ENCODE data around the gene HEG1.
"Not testable (repeated sequence)": the region's sequence is repeated elsewhere in the genome, so short reads cannot be mapped to it uniquely, and the experiment has no call there.

Gene HEG1

DNA sequence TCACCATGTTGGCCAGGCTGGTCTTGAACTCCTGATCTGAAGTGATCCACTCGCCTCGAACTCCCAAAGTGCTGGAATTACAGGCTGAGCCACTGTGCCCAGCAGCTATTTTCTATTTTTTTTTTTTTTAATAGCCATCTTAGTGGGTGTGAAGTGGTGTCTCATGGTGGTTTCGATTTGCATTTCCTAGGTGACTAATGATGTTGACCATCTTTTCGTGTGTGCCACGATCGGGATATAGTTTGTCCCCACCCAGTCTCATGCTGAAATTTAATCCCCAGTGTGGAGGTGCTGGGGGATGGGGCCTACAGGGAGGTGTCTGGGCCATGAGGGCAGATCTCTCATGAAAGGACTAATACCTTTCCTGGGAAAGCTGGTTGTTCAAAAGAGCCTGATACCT is 79.4 kb downstream of the HEG1 start:
- intact Hi-C loops (cut with DNase I), result no loop called here
- peak in 1 of 42 donors; percentile 8 for DNase-seq

DNA sequence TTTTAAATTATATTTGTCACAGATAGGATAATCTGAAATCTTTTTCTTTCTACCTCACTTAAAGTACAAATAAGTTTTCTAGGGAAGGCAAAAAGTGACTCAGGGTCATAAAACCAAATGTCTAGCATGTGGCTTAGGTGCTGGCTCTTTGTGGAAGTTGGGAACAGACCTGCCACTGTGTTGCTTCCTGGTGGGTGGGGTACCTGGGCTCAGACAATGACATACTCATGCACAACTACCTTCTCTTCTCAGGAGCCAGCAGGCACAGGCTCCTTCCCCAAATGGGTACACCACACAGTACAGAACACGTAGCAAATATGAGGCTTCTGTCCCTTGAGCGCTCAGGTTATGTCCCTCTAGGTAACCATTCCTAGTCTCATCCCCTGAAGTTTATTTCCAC is 81.1 kb downstream of the HEG1 start:
- intact Hi-C loops (cut with DNase I), result no loop called here

DNA sequence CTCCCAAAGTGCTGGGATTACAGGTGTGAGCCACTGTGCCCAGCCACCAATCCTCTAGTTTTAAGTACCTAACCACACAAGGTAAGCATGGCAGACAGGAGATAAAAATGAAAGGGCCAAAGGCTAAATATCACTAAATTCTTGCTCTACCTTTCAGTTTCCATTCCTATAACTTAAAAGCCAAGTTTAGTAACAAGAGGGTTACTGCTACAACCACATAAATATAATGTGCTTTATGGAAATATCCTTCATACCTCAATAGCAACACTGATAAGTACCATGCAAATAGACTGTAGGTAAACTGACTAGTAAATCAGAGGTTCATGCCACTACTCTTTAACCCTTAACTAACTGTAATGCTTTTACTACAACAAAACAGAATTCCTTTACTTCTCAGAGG is 82.5 kb downstream of the HEG1 start:
- intact Hi-C loops (cut with DNase I), result no loop called here
- DNase-seq, result no peak

More for the DNA sequence above, 81.1 kb downstream of the HEG1 start:
- no peak for DNase-seq

GRCh38 chr3:124972457-124972856 is 83.3 kb downstream of the HEG1 start:
- DNase-seq, result no peak
- intact Hi-C loops (cut with DNase I), result no loop called here

GRCh38 chr3:124969963-124970722 is 85.7 kb downstream of the HEG1 start:
- intact Hi-C loops (cut with DNase I), result no loop called here
- no peak for DNase-seq

DNA sequence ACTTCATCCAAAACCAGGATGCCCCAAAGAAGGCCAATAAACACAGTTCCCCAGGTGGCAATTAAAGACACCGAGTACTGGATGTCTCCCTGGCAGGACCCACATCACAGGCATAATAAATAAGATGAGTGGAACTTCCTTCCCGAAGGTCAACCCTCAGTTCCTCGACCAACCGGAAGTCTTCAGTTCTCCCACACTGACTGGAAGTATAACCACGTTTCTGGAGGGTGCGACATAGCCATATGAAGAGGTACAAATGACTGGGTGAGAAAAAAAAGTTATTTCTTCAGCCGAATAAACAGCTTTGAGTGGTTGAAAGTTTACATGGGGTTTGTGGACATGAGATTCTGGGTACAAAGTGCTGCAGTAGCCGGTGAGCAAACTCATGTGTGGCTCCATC is 86.6 kb downstream of the HEG1 start:
- intact Hi-C loops (cut with DNase I), result no loop called here
- DNase-seq, result no peak

DNA sequence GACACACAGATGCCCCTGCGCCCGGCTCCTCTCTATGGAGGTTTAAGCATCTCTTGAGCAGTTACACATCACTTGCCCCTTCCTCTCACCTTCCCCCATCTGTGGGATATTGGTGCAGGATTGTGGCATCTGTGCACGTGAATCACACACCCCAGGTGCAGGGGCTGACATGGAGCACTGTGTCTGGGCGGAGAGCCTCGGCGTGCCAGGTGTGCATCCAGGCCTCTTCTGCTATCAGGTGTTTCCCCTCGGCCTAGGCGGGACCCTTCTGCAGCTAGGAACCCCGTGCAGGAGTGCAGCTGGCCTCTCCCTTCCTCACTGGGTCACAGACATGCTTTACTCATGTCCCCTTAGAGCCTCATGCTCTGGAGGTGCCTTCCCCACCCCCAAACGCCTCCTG is 87.8 kb downstream of the HEG1 start:
- DNase-seq, result no peak
- intact Hi-C loops (cut with DNase I), result no loop called here

DNA sequence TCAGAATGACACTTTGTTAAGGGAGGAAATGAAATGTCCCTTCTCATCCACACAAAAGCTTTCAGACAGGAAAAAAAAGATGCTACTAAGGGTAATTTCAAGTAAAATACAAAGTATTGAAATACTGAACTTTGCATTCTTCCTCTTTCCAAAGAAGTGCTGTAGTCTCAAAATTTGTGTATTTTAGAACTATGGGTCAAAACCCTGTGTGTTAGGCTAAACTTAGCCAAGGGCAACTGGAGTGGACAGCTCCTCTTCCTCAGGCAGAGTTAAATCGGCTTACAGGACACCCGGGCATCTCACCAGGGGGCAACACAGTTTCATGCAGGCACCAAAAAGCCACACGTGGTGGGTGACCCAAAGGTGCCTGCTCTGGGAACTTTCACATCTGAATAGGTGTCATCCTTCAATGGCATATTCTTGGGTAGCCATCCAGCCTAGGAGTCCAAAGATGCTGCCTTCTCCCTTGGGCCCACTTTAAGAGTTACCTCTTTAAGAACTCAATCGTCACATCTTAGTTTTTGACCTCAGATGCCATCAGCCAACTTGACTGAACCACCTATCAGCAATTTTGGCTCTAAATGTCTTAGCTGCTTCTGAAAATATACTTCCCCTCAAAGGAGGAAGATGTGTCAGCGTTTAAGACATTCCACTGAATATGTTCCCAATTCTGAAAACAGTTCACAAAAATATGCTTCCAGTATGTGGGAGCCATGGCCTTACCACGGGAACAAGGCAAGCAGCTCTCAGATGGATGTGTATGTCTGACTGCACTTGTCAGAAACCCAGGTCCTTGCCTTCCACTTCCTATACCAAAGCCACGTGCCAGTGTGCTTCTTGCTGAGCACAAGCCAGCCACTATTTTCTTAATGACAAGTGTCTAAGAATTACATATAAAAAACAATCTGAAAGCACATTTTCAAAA is 89.0 kb downstream of the HEG1 start:
- DNase-seq, result peak in 24 of 42 donors; percentile 5 to 61 (median 22)
- intact Hi-C loops (cut with DNase I), result no loop called here

GRCh38 chr3:124965413-124965812 is 90.4 kb downstream of the HEG1 start:
- intact Hi-C loops (cut with DNase I), result no loop called here
- DNase-seq, result no peak

GRCh38 chr3:124964387-124964786 is 91.4 kb downstream of the HEG1 start:
- intact Hi-C loops (cut with DNase I), result no loop called here

GRCh38 chr3:124963755-124964154 is 92.0 kb downstream of the HEG1 start:
- DNase-seq, result no peak
- intact Hi-C loops (cut with DNase I), result no loop called here

More at GRCh38 chr3:124964387-124964786, 91.4 kb downstream of the HEG1 start:
- no peak for DNase-seq

DNA sequence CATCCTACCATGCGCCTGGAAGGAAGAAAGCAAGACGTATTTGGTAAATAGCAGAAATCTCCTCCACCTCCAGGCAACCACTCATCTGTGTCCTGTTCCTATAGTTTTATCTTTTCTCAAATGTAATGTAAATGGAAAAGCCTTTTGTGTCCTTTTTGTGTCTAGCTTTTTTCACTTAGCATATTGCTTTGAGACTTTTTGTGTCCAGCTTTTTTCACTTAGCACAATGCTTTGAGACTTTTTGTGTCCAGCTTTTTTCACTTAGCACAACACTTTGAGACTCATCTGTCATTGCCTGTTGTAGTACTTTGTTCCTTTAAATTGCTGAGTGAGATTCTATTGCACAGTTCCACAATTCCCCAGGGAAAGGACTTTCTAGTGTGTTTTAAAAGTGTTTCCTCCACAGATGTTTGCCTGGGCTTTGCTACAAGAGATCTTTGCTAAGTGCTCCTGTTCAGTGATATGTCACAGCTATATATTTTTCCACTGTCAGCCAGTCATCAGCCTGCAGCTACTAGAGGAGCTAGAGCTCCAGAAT is 93.3 kb downstream of the HEG1 start:
- intact Hi-C loops (cut with DNase I), result no loop called here
- no peak for DNase-seq

- intact Hi-C loops (cut with DNase I), result no loop called here
- no peak for DNase-seq
These were observed 95.1 kb downstream of the HEG1 start for GRCh38 chr3:124960698-124961097.

- intact Hi-C loops (cut with DNase I), result no loop called here
- DNase-seq, result no peak
These were observed 95.7 kb downstream of the HEG1 start for GRCh38 chr3:124960105-124960504.

DNA sequence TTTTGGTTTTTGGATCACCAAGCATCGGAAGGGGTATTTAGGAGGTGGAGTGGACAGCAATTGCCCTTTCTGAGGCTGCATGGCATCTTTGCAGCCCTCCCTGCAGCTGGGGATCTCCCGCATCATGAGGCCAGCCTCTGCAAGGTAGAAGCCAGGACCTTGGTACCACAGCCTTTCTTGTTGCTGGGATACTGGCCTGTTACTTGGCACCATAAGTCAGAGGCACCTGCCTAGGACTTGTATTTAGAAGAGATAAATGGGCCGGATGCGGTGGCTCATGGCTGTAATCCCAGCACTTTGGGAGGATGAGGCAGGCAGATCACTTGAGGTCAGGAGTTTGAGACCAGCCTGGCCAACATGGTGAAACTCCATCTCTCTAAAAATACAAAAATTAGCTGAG is 97.8 kb downstream of the HEG1 start:
- DNase-seq; intact Hi-C loops (cut with DNase I): not testable (repeated sequence)

DNA sequence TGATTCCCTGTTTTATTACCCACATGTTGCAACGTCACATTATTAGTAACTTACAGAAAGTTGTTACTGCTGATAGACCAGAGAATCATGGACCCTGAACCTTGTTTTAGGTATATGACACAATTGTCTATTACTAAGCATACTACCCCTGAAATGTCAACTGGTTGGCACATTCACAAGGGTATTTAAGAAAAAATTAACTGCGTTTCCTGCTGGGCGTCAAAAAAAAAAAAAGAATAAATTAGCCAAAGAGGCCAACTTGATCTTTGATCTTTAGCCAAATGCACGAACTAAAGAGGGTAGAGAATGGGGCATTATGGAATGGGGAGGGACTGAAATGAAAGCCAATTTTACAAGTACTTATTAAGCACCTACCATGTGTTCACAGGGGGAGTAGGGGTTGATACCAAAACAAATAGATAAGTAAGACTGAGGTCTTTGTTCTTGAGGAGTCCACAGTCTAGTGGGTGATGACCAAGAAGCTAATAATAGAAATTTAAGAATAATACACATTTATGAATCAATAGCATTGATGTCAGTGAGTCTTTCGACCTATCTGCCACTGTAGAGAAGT is 103.4 kb downstream of the HEG1 start:
- DNase-seq, result no peak

DNA sequence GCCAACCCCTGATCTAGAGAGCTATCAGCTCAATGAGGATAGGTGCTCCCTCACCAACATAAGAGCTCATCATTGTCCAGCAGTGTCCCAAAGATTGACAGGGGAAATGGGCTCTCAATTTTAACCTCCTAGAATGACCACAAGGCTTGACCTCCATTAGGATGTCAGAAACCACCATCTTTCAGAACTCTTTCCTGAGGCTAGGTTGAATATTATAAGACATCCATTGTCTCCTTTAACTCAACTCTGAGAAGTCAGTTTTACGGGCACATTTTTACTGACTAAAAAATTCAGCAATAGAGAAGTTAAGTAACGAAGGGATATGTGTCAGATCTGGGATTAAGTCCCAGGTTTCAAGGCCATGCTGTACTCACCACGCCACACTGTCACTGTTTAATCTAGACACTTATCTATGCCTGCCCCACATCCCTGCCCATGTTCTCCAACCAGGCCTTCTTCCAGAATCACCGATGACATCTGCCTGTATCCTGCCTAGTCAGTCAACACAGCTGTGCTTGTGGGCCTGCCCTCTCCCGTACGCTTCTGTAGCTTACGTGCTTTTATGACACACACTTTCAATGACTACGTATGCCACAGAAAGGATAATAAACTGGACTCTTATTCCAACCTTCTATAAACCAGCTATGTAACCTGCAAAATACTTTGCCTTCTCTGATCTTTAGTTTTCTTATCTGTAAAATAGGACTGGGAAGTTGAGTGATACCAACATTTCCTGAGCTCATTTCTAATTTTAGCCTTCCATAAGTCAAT is 104.1 kb downstream of the HEG1 start:
- DNase-seq, result no peak
- intact Hi-C loops (cut with DNase I), result no loop called here

More for the DNA sequence above, 103.4 kb downstream of the HEG1 start:
- intact Hi-C loops (cut with DNase I), result no loop called here

DNA sequence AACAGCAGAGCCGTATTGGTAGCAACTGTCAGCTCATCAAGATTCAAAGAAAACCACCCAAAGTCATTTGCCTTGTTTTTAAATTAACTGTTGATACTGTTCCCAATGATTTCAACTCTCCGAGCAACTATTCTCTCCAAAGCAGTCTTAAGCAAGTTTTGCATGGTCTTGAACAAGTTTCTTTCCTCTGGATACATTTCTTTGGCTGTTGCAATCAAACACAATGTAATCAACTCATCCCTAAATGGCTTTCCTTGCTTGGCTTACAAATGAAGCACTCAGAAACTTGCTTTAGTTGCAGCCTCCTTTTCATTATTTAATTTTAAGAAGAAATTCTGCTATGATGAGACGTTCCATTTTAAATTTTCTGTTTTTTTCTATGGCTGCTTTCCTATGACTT is 105.8 kb downstream of the HEG1 start:
- no peak for DNase-seq
- intact Hi-C loops (cut with DNase I), result no loop called here

- intact Hi-C loops (cut with DNase I), result no loop called here
These were observed 113.2 kb downstream of the HEG1 start for GRCh38 chr3:124942613-124943012.

More at GRCh38 chr3:124942613-124943012, 113.2 kb downstream of the HEG1 start:
- no peak for DNase-seq
